Activated CD4-positive, alpha-beta T cell treated with anti-CD3 and anti-CD28 coated beads, Interleukin-10, Interleukin-2, amounts not matched to agents 100 ng/mL and 50 ng/mL, durations not matched to agents 16 hours and 8 hours (primary cell): Measurements from ENCODE around the gene LPP.

Experiments used
- DNase-seq: peaks from one replicate; pipeline ENCODE4 v3.0.0-alpha.2; 2020

The LPP gene

GRCh38 chr3:188453431-188454384, 299.8 kb downstream of the LPP start:
- no peak for DNase-seq

GRCh38 chr3:188455748-188456147, 301.8 kb downstream of the LPP start:
- no peak for DNase-seq

- no peak for DNase-seq
Measured at GRCh38 chr3:188458756-188459155, 304.8 kb downstream of the LPP start.

GRCh38 chr3:188465311-188465710, 311.4 kb downstream of the LPP start:
- no peak for DNase-seq

GRCh38 chr3:188468196-188468595, 314.2 kb downstream of the LPP start:
- no peak for DNase-seq

- DNase-seq, result no peak
Measured at GRCh38 chr3:188468662-188469061, 314.7 kb downstream of the LPP start.

- DNase-seq, result no peak
Measured at GRCh38 chr3:188469228-188469885, 315.4 kb downstream of the LPP start.

GRCh38 chr3:188470508-188471130, 316.7 kb downstream of the LPP start:
- DNase-seq, result no peak

DNA sequence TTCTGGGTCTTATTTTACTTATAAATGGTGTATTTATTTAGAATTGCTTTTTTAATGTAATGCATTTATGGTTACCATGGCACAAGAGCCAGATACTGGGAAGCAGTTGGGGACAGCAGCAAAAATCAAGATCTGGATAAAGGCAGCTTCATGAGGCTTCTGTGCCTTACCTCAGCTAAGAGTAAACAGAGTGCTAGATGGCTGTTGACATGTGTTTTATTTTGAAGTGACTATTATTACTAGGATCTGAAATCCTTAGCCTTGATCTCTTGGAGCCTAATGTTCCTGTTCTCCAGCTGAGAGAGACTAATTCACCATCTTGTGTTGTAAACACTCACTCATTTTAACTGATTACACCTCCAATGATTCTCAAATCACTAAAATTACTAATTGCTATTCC, 317.8 kb downstream of the LPP start:
- no peak for DNase-seq

DNA sequence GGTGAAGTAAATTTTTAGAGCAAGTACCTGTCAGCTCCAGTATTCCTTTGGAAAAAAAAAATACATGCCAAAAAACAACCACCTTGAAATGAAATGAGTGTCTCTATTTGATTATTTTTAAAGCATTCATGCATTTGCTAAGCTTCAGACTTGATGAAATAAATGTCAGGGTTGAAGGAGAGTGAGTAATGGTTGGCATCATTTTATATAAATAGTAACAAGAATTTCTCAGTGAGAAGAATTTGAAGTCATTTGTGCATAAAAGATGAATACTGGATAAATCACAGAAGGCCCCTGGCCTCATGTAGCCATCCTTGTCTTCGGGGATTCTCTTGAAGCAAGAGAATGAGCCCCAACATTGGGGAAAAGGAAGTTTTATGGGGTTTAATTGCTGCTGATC, 318.4 kb downstream of the LPP start:
- DNase-seq, result no peak

DNA sequence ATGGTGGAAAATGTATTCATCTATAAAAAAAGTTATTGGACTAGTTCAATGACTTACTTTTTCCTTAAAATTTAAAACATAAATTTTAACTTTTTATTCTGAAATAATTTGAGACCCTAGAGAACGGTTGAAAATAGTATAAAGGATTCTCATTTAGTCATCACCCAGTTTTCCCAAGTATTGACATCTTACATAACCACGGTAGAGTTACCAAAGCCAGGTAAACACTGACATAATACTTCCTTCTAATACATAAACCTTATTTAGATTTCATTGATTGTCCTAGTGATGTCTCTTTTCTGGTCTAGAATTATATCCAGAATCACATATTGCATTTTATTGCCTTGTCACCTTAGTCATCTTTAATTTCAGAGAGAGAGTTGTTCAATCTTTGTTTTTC, 319.1 kb downstream of the LPP start:
- DNase-seq, result no peak

GRCh38 chr3:188473591-188474288, 319.8 kb downstream of the LPP start:
- no peak for DNase-seq

DNA sequence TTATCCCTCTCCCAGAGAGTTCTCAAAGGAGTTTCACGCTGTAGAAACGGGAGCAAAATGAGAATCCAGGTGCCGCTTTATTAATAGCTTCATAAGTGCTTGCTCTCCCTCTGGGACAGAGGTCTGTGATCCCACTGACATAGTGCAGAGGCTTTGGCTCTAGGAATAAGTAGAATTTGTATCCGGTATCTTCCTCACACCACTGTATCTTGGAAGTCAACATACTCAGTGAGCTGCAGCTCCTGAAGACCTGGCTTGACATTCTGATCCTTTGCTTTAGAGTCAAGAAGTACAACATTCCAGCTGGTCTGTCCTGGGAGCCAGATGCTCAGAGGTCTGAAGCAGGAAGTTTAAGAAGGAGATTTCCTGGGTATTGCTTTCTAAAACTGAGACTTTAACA, 323.0 kb downstream of the LPP start:
- no peak for DNase-seq

- no peak for DNase-seq
Measured at GRCh38 chr3:188480011-188480410, 326.1 kb downstream of the LPP start.

DNA sequence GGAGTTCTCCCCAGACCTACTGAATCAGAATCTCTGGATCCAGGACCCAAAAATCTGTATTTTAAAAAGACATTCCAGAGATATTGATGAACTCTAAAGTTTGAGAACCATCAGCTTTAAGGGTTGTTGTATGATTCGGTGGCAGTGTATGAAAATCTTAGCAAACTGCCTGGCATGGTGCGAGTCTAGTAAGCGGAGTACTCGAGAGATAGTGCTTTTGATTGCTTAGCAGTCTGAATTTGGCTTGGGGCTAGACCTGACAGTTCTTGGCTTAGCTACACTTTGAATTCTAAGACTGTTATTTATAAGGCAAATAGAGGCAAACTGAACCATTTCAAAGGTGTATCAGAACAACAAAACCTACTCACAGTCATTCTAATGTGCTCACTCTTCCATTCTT, 329.0 kb downstream of the LPP start:
- DNase-seq, result no peak

GRCh38 chr3:188486126-188486525, 332.2 kb downstream of the LPP start:
- DNase-seq, result no peak

DNA sequence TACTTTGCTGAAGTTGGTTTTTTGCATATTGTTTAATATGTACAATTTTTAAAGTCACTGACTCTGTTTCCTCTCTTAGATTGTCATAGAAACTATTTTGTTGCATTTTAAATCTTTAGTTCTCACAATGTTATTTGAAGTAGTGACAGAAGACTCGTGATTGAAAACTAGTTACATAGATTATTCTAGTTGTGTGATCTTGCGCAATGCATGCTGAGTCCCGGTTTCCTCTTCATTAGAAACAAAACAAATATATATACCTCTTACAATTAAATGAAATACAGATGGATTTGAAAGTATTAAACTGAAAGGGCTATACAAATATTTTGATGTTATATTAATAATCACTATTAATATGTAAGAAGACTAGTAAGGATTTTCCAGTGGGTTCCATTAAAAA, 333.0 kb downstream of the LPP start:
- no peak for DNase-seq

DNA sequence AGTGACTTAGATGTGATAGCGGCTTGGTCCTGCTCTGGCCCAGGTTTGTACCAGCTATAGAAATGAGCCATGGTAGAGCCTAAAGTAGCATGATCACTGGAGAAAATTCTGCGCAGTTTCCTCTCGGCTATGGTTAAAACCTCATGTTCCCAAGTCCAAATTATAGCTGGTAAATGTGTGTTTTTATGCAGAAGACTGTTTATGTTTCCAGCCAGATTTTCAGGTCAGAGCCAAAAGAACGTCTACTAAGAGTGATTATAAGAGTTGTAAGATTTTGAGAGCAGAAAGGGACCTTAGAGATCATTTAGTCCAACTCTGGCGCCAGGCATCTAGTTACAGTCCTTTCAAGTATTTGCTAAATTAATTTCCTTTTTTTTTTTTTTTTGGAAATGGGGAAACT, 333.7 kb downstream of the LPP start:
- DNase-seq, result no peak

GRCh38 chr3:188488801-188489200, 334.8 kb downstream of the LPP start:
- no peak for DNase-seq

- no peak for DNase-seq
Measured at GRCh38 chr3:188489639-188490405, 335.9 kb downstream of the LPP start.

GRCh38 chr3:188490416-188490815, 336.5 kb downstream of the LPP start:
- no peak for DNase-seq

- DNase-seq, result no peak
Measured at GRCh38 chr3:188491276-188491687, 337.3 kb downstream of the LPP start.
